H1 (cell line): ENCODE measurements around the gene BTBD9. TPM values are rescaled to one million over a fixed set of nuclear protein-coding genes. Genes with fewer than 3 reads are reported as not detected.

Experiments
- CTCF ChIA-PET: fragments of 300-600 bp; sonication (Branson Sonifier 250); formaldehyde crosslinking; loops from one replicate; lab custom pipeline; 2021; ENCODE audit not compliant: partially characterized antibody; lab: Charles Lee
- POLR2A ChIA-PET: fragments of 300-600 bp; sonication (Branson Sonifier 250); formaldehyde crosslinking; loops from one replicate; lab custom pipeline; 2021; ENCODE audit warnings: inconsistent platforms; ENCODE audit not compliant: partially characterized antibody; lab: Charles Lee
- DNase-seq, 2 experiments: peaks; one replicate each; pipeline versions ENCODE4 v3.0.0 to v3.0.0-alpha.2; 2010 to 2022; ENCODE audit warnings: low spot score in 2 of 2, low read depth in 1 of 2, mixed read lengths in 1 of 2
- FAIRE-seq: peaks from 2 replicates; lab custom pipeline; 2011; peaks lifted over from hg19 to GRCh38; lab: Jason Lieb, UNC
- H2AFZ ChIP-seq: 2 replicates; pipeline ENCODE4 v1.8.1; 2012; ENCODE audit warnings: low read length, inconsistent platforms
- H2AK5ac ChIP-seq: 2 replicates; pipeline ENCODE4 v1.6.1; 2013; ENCODE audit warnings: low read depth, low read length
- H2BK120ac ChIP-seq: replicated peaks from 2 replicates; pipeline ENCODE3; 2013; ENCODE audit warnings: low read depth, low read length, inconsistent platforms
- H2BK12ac ChIP-seq: 2 replicates; pipeline ENCODE4 v1.6.1; 2013; ENCODE audit warnings: low read depth, low read length
- H2BK15ac ChIP-seq: 2 replicates; pipeline ENCODE4 v1.6.1; 2013; ENCODE audit warnings: low read length
- H2BK20ac ChIP-seq: 2 replicates; pipeline ENCODE4 v1.6.1; 2013; ENCODE audit warnings: low read length
- H2BK5ac ChIP-seq: 2 replicates; pipeline ENCODE4 v1.6.1; 2013; ENCODE audit warnings: low read depth, low read length
- H3K14ac ChIP-seq: 2 replicates; pipeline ENCODE4 v1.6.1; 2013; ENCODE audit warnings: inconsistent platforms; ENCODE audit not compliant: insufficient read length
- H3K18ac ChIP-seq: 2 replicates; pipeline ENCODE4 v1.6.1; 2013; ENCODE audit warnings: low read length; ENCODE audit errors: extremely low read depth
- H3K23ac ChIP-seq: 2 replicates; pipeline ENCODE4 v1.6.1; 2013; ENCODE audit warnings: inconsistent platforms; ENCODE audit not compliant: insufficient read length
- H3K23me2 ChIP-seq: 2 replicates; pipeline ENCODE4 v1.6.1; 2013; ENCODE audit warnings: low read depth, low read length
- H3K27ac ChIP-seq: 2 replicates; pipeline ENCODE4 v1.6.1; 2011; ENCODE audit warnings: low read depth, low read length, inconsistent platforms
- H3K27me3 ChIP-seq, 4 experiments: replicated peaks in 1 of 4; 1 replicate in 1 of 4; 2 replicates in 3 of 4; pipeline versions ENCODE4 v1.6.1 to v1.8.1; 2011 to 2013; ENCODE audit warnings: low read length in 3 of 4, mild to moderate bottlenecking in 3 of 4, inconsistent platforms in 2 of 4, mixed read lengths in 2 of 4, moderate library complexity in 1 of 4; ENCODE audit not compliant: control insufficient read depth in 3 of 4, insufficient read depth in 3 of 4; ENCODE audit errors: extremely low read depth in 1 of 4
- H3K36me3 ChIP-seq, 4 experiments: 2 replicates each; pipeline versions ENCODE4 v1.6.1 to v1.8.1; 2011 to 2013; ENCODE audit warnings: mild to moderate bottlenecking in 4 of 4, low read length in 3 of 4, moderate library complexity in 2 of 4, control low read depth in 1 of 4, inconsistent platforms in 1 of 4; ENCODE audit not compliant: insufficient read depth in 4 of 4, control insufficient read depth in 2 of 4
- H3K4ac ChIP-seq: replicated peaks from 2 replicates; pipeline ENCODE3; 2013; ENCODE audit warnings: low read length, low read depth, mixed read lengths, inconsistent platforms; ENCODE audit not compliant: insufficient read length
- H3K4me1 ChIP-seq, 4 experiments: replicated peaks in 1 of 4; 1 replicate in 1 of 4; 2 replicates in 3 of 4; pipeline versions ENCODE4 v1.6.1 to v1.8.1; 2011 to 2013; ENCODE audit warnings: low read length in 3 of 4, inconsistent platforms in 2 of 4, mixed read lengths in 1 of 4; ENCODE audit not compliant: insufficient read depth in 4 of 4, control insufficient read depth in 3 of 4
- H3K4me2 ChIP-seq, 2 experiments: 2 replicates each; pipeline versions ENCODE4 v1.6.1 to v1.8.1; 2011 to 2013; ENCODE audit warnings: low read depth in 2 of 2, low read length in 2 of 2, control low read depth in 1 of 2, inconsistent platforms in 1 of 2, mild to moderate bottlenecking in 1 of 2; ENCODE audit not compliant: insufficient read depth in 1 of 2
- H3K4me3 ChIP-seq, 4 experiments: fragments of 200-600, 300-600 bp in 1 of 4; sonication (generic), shearing (Covaris generic), sonication (Bioruptor Twin) in 1 of 4; 2 replicates each; pipeline versions ENCODE4 v1.5.1 to v1.8.1; 2011 to 2016; ENCODE audit warnings: low read length in 4 of 4, low read depth in 3 of 4, control low read depth in 2 of 4, inconsistent platforms in 2 of 4, mild to moderate bottlenecking in 2 of 4, mixed read lengths in 1 of 4, moderate library complexity in 1 of 4; ENCODE audit not compliant: insufficient read depth in 2 of 4; ENCODE audit errors: extremely low read depth in 1 of 4
- H3K56ac ChIP-seq: replicated peaks from 2 replicates; pipeline ENCODE3; 2013; ENCODE audit warnings: low read depth, mild to moderate bottlenecking, mixed read lengths, low read length, inconsistent platforms; ENCODE audit not compliant: insufficient read length
- H3K79me1 ChIP-seq: 2 replicates; pipeline ENCODE4 v1.6.1; 2013; ENCODE audit warnings: low read depth, low read length, control low read depth
- H3K79me2 ChIP-seq, 2 experiments: 2 replicates each; pipeline versions ENCODE4 v1.6.1 to v1.8.1; 2012 to 2013; ENCODE audit warnings: low read length in 2 of 2, mild to moderate bottlenecking in 2 of 2, inconsistent platforms in 1 of 2; ENCODE audit not compliant: insufficient read depth in 2 of 2, control insufficient read depth in 1 of 2
- H3K9ac ChIP-seq, 4 experiments: replicated peaks in 1 of 4; 1 replicate in 1 of 4; 2 replicates in 3 of 4; pipeline versions ENCODE4 v1.6.1 to v1.8.1; 2011 to 2013; ENCODE audit warnings: low read depth in 3 of 4, low read length in 3 of 4, control low read depth in 2 of 4, mild to moderate bottlenecking in 2 of 4, moderate library complexity in 2 of 4, inconsistent platforms in 1 of 4; ENCODE audit errors: extremely low read depth in 1 of 4
- H3K9me3 ChIP-seq, 2 experiments: 2 replicates each; pipeline versions ENCODE4 v1.6.1 to v1.8.1; 2012 to 2013; ENCODE audit warnings: mild to moderate bottlenecking in 2 of 2, moderate library complexity in 2 of 2, control low read depth in 1 of 2, inconsistent platforms in 1 of 2, low read depth in 1 of 2, low read length in 1 of 2, mixed read lengths in 1 of 2; ENCODE audit not compliant: insufficient read depth in 2 of 2
- H4K20me1 ChIP-seq, 2 experiments: replicated peaks in 1 of 2; 2 replicates each; pipeline versions ENCODE3 to v1.8.1; 2011 to 2013; ENCODE audit warnings: inconsistent platforms in 2 of 2, low read length in 2 of 2, mild to moderate bottlenecking in 1 of 2; ENCODE audit not compliant: insufficient read depth in 2 of 2, control insufficient read depth in 1 of 2
- H4K5ac ChIP-seq: 2 replicates; pipeline ENCODE4 v1.6.1; 2013; ENCODE audit warnings: low read length, low read depth, mixed read lengths, inconsistent platforms; ENCODE audit not compliant: insufficient read length
- H4K8ac ChIP-seq: 2 replicates; pipeline ENCODE4 v1.8.0; 2013; ENCODE audit warnings: mild to moderate bottlenecking, moderate library complexity, low read length, inconsistent platforms; ENCODE audit not compliant: insufficient read depth; ENCODE audit errors: extremely low read depth
- H4K91ac ChIP-seq: replicated peaks from 2 replicates; pipeline ENCODE3; 2013; ENCODE audit warnings: low read length, mixed read lengths, inconsistent platforms; ENCODE audit not compliant: insufficient read length
- CREB1 ChIP-seq: IDR thresholded peaks from 2 replicates; pipeline ENCODE4 v1.6.1; 2012; ENCODE audit warnings: inconsistent platforms
- EZH2 ChIP-seq: fragments of 200-600 bp; sonication (generic); IDR thresholded peaks from 2 replicates; pipeline ENCODE4 v1.7.1; 2012; ENCODE audit warnings: low read depth, mild to moderate bottlenecking, moderate library complexity, low read length, inconsistent platforms; ENCODE audit not compliant: severe bottlenecking
- HDAC6 ChIP-seq: IDR thresholded peaks from one replicate; pipeline ENCODE4 v1.7.1; 2012; ENCODE audit warnings: low read depth, mild to moderate bottlenecking, inconsistent platforms, low read length, moderate library complexity
- RFX5 ChIP-seq: IDR thresholded peaks from 2 replicates; pipeline ENCODE4 v1.6.1; 2011; ENCODE audit warnings: low read depth, low read length, improper control_type of control experiment, borderline replicate concordance
- WGBS, 2 experiments: shearing (Covaris generic) in 1 of 2; methylation state at CpG; one replicate each; pipeline versions ENCODE4 v1.1.6 to v1.1.7; 2013 to 2015; ENCODE audit warnings: low lambda C conversion rate in 2 of 2, mixed read lengths in 2 of 2, inconsistent platforms in 1 of 2, low coverage in 1 of 2, missing lambda C conversion rate in 1 of 2; ENCODE audit not compliant: insufficient replicate concordance in 2 of 2, insufficient coverage in 1 of 2, insufficient read length in 1 of 2; ENCODE audit errors: extremely low coverage in 1 of 2, missing lambda C conversion rate in 1 of 2; 5-methylcytosine and 5-hydroxymethylcytosine counted together
- polyA plus RNA-seq, 7 experiments: library from polyadenylated mRNA; depleted of rRNA in 3 of 7; stranded (reverse) in 5 of 7; unstranded in 2 of 7; fragments of >200 nt in 5 of 7; fragments of 200-250 nt in 2 of 7; gene quantifications; 1 replicate in 5 of 7; 2 replicates in 1 of 7; 4 replicates in 1 of 7; pipeline versions ENCODE4 v1.2.1 to v1.2.3, GENCODE V29; 2011 to 2013; ENCODE audit warnings: missing spikeins in 2 of 7, mixed read lengths in 2 of 7
- total RNA-seq: library from RNA; stranded (reverse); fragmentation: NEBNext Ultra II Directional; extraction: Animal tissue kit (Norgen Biotek cat#: 25700); gene quantifications from 2 replicates; pipeline ENCODE4 v1.2.1, GENCODE V29; 2021
- TF ChIP-seq, protein P1 (sequence below): IDR thresholded peaks from 2 replicates; pipeline ENCODE4 v1.6.1; 2012; ENCODE audit warnings: inconsistent platforms

The BTBD9 gene
- total and polyA plus RNA-seq, 2 of the 8 experiments (the other 6 are each of a cell fraction or from before 2014, with no cell fraction given): 0.92 to 4.1 TPM

- ChIA-PET POLR2A (interaction anchor here (0.7 to 1.5 kb wide), 2 partner anchors 9 to 10 kb away, joined by 3 read pairs; no protein-coding TSS in a partner anchor), CTCF (no interaction called here)
- no peak overlapping the region for H3K4ac ChIP-seq
- H4K8ac ChIP-seq: no peak overlapping the region
- peak overlapping the region; percentile 3 for H2BK120ac ChIP-seq
- H3K27ac ChIP-seq: no peak overlapping the region
- no peak overlapping the region for H2AK5ac ChIP-seq
- no peaks in the 10 kb centered on the region; a peak in 1 of 7 replicates for H3K27me3 ChIP-seq
- FAIRE-seq (no peak), DNase-seq (no peak)
- no peak overlapping the region for H3K23ac ChIP-seq
- H3K79me2 ChIP-seq: no peaks in the 10 kb centered on the region
- H3K9ac ChIP-seq: no peak overlapping the region
- H2BK20ac ChIP-seq: peak overlapping the region; percentile 66; the same call in 1 of the 2 replicates
- no peak overlapping the region for H2AFZ ChIP-seq
- no peak overlapping the region for H3K4me3 ChIP-seq
- H2BK15ac ChIP-seq: peak overlapping the region; percentile 90; the same call in 1 of the 2 replicates
- peak overlapping the region; percentile 65; the same call in 1 of the 2 replicates for H2BK12ac ChIP-seq
- H3K79me1 ChIP-seq: no peaks in the 10 kb centered on the region
- no peak overlapping the region for H4K91ac ChIP-seq
- WGBS, 2 experiments: 58% methylated on average over 1 of the region's 1 CpG; no CpG with 5 or more reads in 1 of the 2 experiments
- no peak overlapping the region for H2BK5ac ChIP-seq
- H3K9me3 ChIP-seq: no peaks in the 10 kb centered on the region
- no peaks in the 10 kb centered on the region for H4K20me1 ChIP-seq
- H4K5ac ChIP-seq: no peak overlapping the region
- H3K23me2 ChIP-seq: no peaks in the 10 kb centered on the region
- no peaks in the 10 kb centered on the region for H3K36me3 ChIP-seq
- H3K4me1 ChIP-seq: peaks cover 2 to 19% (median 14%) of the 10 kb centered on the region in 4 experiments
- no peak overlapping the region for H3K14ac ChIP-seq
- 0 out of 4 replicates have a peak overlapping the region, but pooled peaks of 1 of the 2 experiments have one; percentile 17 for H3K4me2 ChIP-seq
- H3K18ac ChIP-seq: 0 out of 2 replicates have a peak overlapping the region, but pooled peaks have one; percentile 24
- H3K56ac ChIP-seq: no peak overlapping the region
- TF ChIP-seq EZH2 (no peak), RFX5 (no peak), CREB1 (no peak), HDAC6 (no peak)
- TF ChIP-seq, protein P1, sequence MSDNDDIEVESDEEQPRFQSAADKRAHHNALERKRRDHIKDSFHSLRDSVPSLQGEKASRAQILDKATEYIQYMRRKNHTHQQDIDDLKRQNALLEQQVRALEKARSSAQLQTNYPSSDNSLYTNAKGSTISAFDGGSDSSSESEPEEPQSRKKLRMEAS: no peak
Observed at GRCh38 chr6:38270367-38270766, 369.4 kb downstream of the BTBD9 start.
